Subcutaneous adipose tissue (tissue), 4 donors: ENCODE data around the gene NRM. TPM values are rescaled to one million over a fixed set of nuclear protein-coding genes. Genes with fewer than 3 reads are reported as not detected.

Source experiments
- CTCF ChIP-seq: fragments of 450-650 bp; IDR thresholded peaks from one replicate; pipeline ENCODE4 v1.5.1; 2016; ENCODE audit warnings: low read depth, mild to moderate bottlenecking, control low read depth, antibody characterized with exemption, moderate library complexity
- total RNA-seq, 4 donors: library from RNA; depleted of rRNA; stranded (reverse); fragments of >200 nt; gene quantifications; one replicate each; pipeline ENCODE4 v1.1.0, GENCODE V29; 2016

The NRM gene
- total RNA-seq, 4 donors from 2014 or later: 2.0 to 4.2 (median 3.6) TPM

- TF ChIP-seq CTCF: no peak
Measured at GRCh38 chr6:30711758-30712380, 21.1 kb upstream of the NRM start.

- TF ChIP-seq CTCF: no peak
Measured at GRCh38 chr6:30709101-30709868, 18.5 kb upstream of the NRM start.

- TF ChIP-seq CTCF: no peak
Measured at GRCh38 chr6:30707281-30707850, 16.6 kb upstream of the NRM start.

GRCh38 chr6:30705620-30706019 lies 14.8 kb upstream of the NRM start:
- TF ChIP-seq CTCF: no peak

GRCh38 chr6:30703821-30704220 lies 13.0 kb upstream of the NRM start:
- no peak for TF ChIP-seq CTCF

- no peak for TF ChIP-seq CTCF
Measured at GRCh38 chr6:30703011-30703410, 12.2 kb upstream of the NRM start.

GRCh38 chr6:30700340-30700739 lies 9.6 kb upstream of the NRM start:
- TF ChIP-seq CTCF: no peak
